Fibroblast of villous mesenchyme (primary cell): ENCODE data around the gene TRIM37. TPM values are rescaled to one million over a fixed set of nuclear protein-coding genes. Genes with fewer than 3 reads are reported as not detected.

Experiments used
- DNase-seq: peaks from one replicate; pipeline ENCODE4 v3.0.0-alpha.2; 2010; ENCODE audit warnings: low read depth
- H3K4me3 ChIP-seq: 2 replicates; pipeline ENCODE4 v1.5.1; 2011; ENCODE audit warnings: low read depth, mild to moderate bottlenecking, low read length
- CTCF ChIP-seq: IDR thresholded peaks from 2 replicates; pipeline ENCODE4 v1.5.1; 2012; ENCODE audit warnings: low read depth, mild to moderate bottlenecking, low read length; ENCODE audit not compliant: insufficient read depth
- total RNA-seq: library from RNA; depleted of rRNA; stranded (reverse); fragments of >200 nt; gene quantifications from 2 replicates; pipeline ENCODE4 v1.2.3, GENCODE V29; 2012

TRIM37 gene
- total RNA-seq, 1 donor = 62.6 TPM

GRCh38 chr17:58985971-58986370 is 120.7 kb downstream of the TRIM37 start:
- no peak overlapping the region for H3K4me3 ChIP-seq
- no peak for DNase-seq
- TF ChIP-seq CTCF = no peak

DNA sequence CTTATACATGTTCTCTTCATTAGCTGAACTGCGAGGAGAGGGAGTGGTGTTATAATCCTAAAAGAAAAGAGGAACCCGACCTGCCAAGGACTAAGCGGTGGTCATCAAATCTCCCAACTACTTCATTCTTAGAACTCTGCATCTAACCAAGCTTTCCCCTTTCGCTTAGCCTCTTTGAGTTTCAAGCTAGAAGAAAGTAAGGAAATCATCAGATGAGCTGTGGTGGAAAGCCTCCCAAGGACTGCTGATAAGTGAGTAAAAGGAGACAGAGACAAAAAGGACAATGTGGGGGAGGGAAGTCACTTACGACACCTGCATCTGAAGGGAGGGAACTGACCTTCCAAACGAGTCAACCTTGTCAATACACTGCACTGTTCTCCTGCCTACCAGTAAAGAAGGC is 121.3 kb downstream of the TRIM37 start:
- DNase-seq = no peak
- no peak for TF ChIP-seq CTCF
- no peak overlapping the region for H3K4me3 ChIP-seq

DNA sequence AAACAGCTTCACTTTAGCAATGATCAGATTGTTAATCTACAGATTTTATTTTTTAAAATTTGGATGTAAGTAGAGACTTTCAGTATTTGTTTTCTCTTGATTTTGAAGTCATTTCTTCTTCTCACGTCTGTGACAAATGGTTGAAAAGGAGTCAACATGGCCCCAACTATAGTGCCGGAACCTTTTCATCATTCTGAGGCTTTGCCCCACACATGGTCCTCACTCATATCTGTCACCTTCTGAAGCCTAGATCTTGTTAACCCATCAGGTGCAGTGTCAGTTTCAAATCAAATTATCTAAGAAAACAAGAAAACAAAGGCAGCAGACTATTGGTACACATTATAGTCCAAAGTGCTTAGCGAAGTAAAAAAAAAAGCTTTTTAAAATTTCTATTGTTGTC is 124.1 kb downstream of the TRIM37 start:
- DNase-seq = no peak
- no peak overlapping the region for H3K4me3 ChIP-seq
- no peak for TF ChIP-seq CTCF

DNA sequence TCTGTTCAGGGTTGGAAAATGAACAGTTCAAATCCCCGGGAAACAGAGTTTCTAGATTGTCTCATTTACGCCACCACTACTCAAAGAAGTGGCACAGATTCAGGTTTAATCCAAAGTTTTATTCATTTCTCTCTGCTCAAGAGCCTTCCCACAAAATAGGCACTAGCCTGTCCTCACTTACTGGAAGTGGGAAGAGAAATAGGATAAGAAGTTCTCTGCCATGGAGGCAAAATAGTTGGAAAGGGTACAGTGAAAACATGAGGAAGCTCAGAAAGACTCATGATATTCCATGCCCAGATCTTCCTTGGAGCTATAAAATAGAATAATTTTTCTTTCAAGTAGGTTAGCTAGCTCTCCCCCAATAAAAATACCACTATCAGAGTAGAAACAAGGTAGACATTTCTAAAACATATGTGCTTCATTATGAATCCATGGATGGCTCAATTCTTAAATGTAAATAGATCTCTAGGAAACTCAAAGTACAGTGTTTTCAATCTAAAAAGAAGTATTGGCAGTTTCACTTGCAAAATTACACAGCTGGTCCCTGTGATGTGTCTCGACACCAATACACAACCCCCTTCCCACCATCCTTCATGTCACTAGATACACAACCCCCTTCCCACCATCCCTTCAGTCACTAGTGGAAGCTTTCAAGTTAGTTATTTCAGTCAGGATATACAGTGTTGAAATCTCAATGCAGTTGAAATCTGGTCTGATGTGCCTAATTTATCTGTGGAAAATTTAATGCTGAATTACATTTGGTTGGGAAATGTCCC is 125.8 kb downstream of the TRIM37 start:
- no peak for TF ChIP-seq CTCF

DNA sequence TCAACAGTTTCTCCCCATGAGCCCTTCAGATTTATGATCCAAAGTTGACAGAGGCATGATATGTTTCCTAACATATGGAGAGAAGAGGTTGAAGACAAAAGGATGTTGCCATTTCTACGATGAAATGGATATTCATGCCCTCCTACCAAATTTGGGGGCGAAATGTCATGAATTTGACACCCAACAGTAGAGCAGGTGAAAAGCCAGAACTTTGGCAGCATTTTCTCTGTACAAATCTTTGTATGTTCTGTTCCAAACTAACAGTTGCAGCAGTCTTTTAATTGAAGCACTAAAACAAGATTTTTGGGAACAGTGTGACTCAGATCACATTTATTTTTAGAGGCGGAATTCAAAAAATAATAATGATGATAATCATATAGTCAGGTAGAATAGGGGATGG is 130.1 kb downstream of the TRIM37 start:
- H3K4me3 ChIP-seq = no peak overlapping the region
- DNase-seq = no peak
- TF ChIP-seq CTCF = no peak

More for the DNA sequence above, 125.8 kb downstream of the TRIM37 start:
- DNase-seq = no peak
- no peak overlapping the region for H3K4me3 ChIP-seq

DNA sequence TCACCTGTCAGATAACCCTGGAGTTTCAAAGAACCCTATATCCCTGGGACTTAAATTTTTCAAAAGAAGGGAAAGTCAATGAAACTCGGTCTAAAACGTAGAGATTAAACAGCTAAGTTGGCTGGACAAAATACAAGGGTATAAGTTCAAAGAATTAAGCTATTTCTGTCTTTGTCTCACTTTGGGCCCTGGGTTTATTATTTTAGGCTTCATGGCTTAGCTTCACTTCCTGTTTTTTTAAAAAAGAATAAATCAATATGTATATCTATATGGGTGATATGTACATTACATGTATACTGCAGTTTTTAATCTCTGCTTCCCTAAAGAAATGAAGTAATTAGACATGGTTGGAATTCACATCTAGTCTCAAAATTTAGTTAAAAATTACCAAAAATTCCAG is 132.3 kb downstream of the TRIM37 start:
- DNase-seq = no peak
- no peak for TF ChIP-seq CTCF
- no peak overlapping the region for H3K4me3 ChIP-seq
